LNCAP (cell line): ENCODE results near the gene CES5A.

ENCODE experiments used
- CTCF ChIP-seq: fragments of 450-650 bp; IDR thresholded peaks from 2 replicates; pipeline ENCODE4 v1.5.1; 2017; ENCODE audit warnings: mild to moderate bottlenecking

Gene CES5A

GRCh38 chr16:55832773-55833691 lies 42.1 kb downstream of the CES5A start, which contains the start of gene CES1:
CES1 (minus strand) TSS chr16:55833096; CDS start chr16:55833055, 41 bp downstream.
- no peak for TF ChIP-seq CTCF

DNA sequence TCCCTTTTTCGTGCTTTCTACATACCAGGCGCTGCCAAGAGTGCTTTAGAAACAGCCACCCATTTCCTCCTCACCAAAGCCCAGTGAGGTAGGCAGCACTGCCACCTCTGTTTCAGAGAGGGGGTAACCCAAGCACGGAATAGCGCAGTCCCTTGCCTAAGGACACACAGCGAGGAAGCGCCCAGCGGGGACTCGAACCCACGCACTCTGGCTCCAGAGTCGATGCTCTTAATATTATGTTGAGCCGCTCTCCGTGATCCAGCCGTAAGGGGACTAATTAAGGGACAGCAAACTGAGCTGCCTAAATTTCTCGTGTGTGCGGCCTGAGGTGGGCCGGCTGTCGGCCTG lies 42.8 kb downstream of the CES5A start:
- no peak for TF ChIP-seq CTCF

GRCh38 chr16:55830658-55831294 lies 44.4 kb downstream of the CES5A start:
- no peak for TF ChIP-seq CTCF

GRCh38 chr16:55828680-55829079 lies 46.5 kb downstream of the CES5A start:
- no peak for TF ChIP-seq CTCF

DNA sequence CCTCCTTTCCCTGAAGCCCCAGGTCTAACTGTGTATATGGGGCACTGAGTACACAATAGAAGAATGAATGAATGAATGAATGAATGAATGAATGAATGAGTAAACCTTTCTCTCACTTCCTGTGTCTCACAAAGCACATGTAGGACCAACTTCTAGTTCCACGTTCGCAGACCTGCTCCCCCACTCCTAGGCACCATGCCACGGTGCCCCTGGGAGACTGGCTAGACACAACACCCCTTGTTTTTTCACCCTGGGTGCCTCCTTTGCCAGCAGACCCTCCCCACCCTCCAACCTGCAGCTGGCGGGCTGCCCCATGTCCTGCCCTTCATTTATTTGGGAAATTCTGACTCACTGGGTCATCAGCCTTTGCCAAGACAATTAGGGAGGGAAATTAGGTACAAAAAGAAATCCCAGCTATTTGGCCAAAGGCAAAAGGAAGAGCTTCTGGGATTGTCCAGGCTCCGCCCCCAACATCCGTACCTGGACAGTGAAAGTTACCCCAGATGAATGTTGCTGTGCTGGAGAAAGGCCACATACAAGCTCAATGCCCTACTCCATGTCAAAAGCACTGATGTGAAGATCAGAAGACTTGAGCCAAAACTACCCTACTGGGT lies 50.0 kb downstream of the CES5A start:
- no peak for TF ChIP-seq CTCF

- TF ChIP-seq CTCF = no peak
These were observed 50.6 kb downstream of the CES5A start for GRCh38 chr16:55824473-55825000.

DNA sequence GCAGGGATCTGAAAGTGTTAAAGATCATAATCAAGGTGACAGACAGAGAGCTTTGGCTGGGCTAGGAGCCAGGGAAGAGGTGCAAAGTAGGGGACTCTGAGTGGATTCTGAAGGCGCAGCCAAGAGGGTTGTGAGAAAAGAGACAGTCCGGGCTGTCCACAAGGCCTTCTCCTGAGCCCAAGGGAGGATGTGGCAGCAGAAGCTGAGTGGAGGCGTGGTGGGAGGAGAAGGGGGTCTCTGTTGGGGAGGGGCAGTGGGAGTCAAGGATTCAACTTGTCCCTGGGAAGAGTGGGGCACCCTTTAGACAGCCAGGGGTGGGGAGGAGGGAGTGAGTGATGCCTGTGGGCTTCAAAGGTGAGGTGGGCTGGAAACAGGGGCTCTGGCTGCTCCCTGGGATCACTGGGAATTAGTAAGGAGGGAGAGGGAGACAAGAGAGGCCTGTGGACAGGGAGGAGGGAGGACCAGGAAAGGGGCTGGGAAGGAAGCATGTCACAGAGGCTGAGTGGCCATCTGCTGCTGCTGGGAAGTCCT lies 52.8 kb downstream of the CES5A start:
- no peak for TF ChIP-seq CTCF
